SK-N-SH (cell line): Measurements from ENCODE around the gene CDKN2B-AS1. TPM values are rescaled to one million over a fixed set of nuclear protein-coding genes. Genes with fewer than 3 reads are reported as not detected.

Experiments used
- CTCF ChIA-PET: fragments of 300-600, 350-600 bp; formaldehyde crosslinking; extraction: SDS; loops from one replicate; lab custom pipeline; 2021; lab: Yijun Ruan, JAX
- POLR2A ChIA-PET: fragments of 350-600 bp; sonication (Branson Sonifier 250); formaldehyde crosslinking; extraction: SDS; loops from one replicate; lab custom pipeline; 2020; ENCODE audit warnings: antibody characterized with exemption, inconsistent platforms; lab: Yijun Ruan, JAX
- DNase-seq: peaks from one replicate; pipeline ENCODE4 v3.0.0; 2012
- H2AFZ ChIP-seq: fragments of 200-600 bp; sonication (generic); 2 replicates; pipeline ENCODE4 v1.8.1; 2016; ENCODE audit warnings: antibody characterized with exemption, mild to moderate bottlenecking, low read depth
- H3F3A ChIP-seq: fragments of 200-600 bp; sonication (generic); replicated peaks from 2 replicates; pipeline ENCODE3; 2016; ENCODE audit warnings: antibody characterized with exemption, mild to moderate bottlenecking; ENCODE audit not compliant: insufficient read depth
- H3K27ac ChIP-seq, 2 experiments: fragments of 200-500 bp in 1 of 2; fragments of 200-600 bp in 1 of 2; sonication (Bioruptor generic) in 1 of 2; sonication (generic), shearing (Covaris generic) in 1 of 2; 2 replicates each; pipeline versions ENCODE4 v1.5.1 to v1.6.1; 2014 to 2016; ENCODE audit warnings: low read depth in 2 of 2, inconsistent platforms in 1 of 2, low read length in 1 of 2, mild to moderate bottlenecking in 1 of 2, mixed read lengths in 1 of 2
- H3K27me3 ChIP-seq: fragments of 200-600 bp; sonication (generic), shearing (Covaris generic); 2 replicates; pipeline ENCODE4 v1.6.1; 2016; ENCODE audit warnings: mixed run types; ENCODE audit not compliant: insufficient read depth
- H3K36me3 ChIP-seq, 2 experiments: fragments of 200-500 bp in 1 of 2; fragments of 200-600 bp in 1 of 2; sonication (Bioruptor generic) in 1 of 2; sonication (generic) in 1 of 2; replicated peaks in 1 of 2; 2 replicates each; pipeline versions ENCODE3 to v1.5.1; 2014 to 2016; ENCODE audit warnings: low read length in 1 of 2, mild to moderate bottlenecking in 1 of 2; ENCODE audit not compliant: insufficient read depth in 2 of 2, control insufficient read depth in 1 of 2
- H3K4me1 ChIP-seq, 2 experiments: fragments of 200-500 bp in 1 of 2; fragments of 200-600 bp in 1 of 2; sonication (Bioruptor generic) in 1 of 2; sonication (generic), shearing (Covaris generic) in 1 of 2; 2 replicates each; pipeline versions ENCODE4 v1.5.1 to v1.6.1; 2014 to 2016; ENCODE audit warnings: low read depth in 1 of 2, low read length in 1 of 2, mixed run types in 1 of 2; ENCODE audit not compliant: insufficient read depth in 2 of 2, control insufficient read depth in 1 of 2
- H3K4me2 ChIP-seq: fragments of 200-600 bp; sonication (generic), shearing (Covaris generic); 2 replicates; pipeline ENCODE4 v1.6.1; 2017; ENCODE audit warnings: mixed run types
- H3K4me3 ChIP-seq, 2 experiments: fragments of 200-500 bp in 1 of 2; fragments of 200-600 bp in 1 of 2; sonication (Bioruptor generic) in 1 of 2; sonication (generic), shearing (Covaris generic) in 1 of 2; 2 replicates each; pipeline versions ENCODE4 v1.5.1 to v1.8.1; 2014 to 2016; ENCODE audit warnings: low read depth in 2 of 2, inconsistent platforms in 1 of 2, low read length in 1 of 2, mild to moderate bottlenecking in 1 of 2, mixed read lengths in 1 of 2, moderate library complexity in 1 of 2
- H3K79me2 ChIP-seq: fragments of 200-600 bp; sonication (generic); 2 replicates; pipeline ENCODE4 v1.8.1; 2017; ENCODE audit warnings: mild to moderate bottlenecking; ENCODE audit not compliant: insufficient read depth
- H3K9ac ChIP-seq: fragments of 200-600 bp; sonication (generic); 2 replicates; pipeline ENCODE4 v1.6.1; 2017; ENCODE audit warnings: mixed run types
- H3K9me2 ChIP-seq: fragments of 200-600 bp; sonication (generic); 2 replicates; pipeline ENCODE4 v1.6.1; 2017; ENCODE audit warnings: mixed run types
- H3K9me3 ChIP-seq: fragments of 200-600 bp; sonication (generic); 2 replicates; pipeline ENCODE4 v1.6.1; 2017; ENCODE audit warnings: mixed run types, mild to moderate bottlenecking, moderate library complexity
- H4K20me1 ChIP-seq: fragments of 200-600 bp; sonication (generic); 2 replicates; pipeline ENCODE4 v1.6.1; 2017; ENCODE audit warnings: mild to moderate bottlenecking, mixed run types; ENCODE audit not compliant: insufficient read depth
- CHD2 ChIP-seq: fragments of 150-350 bp; IDR thresholded peaks from 2 replicates; pipeline ENCODE4 v1.6.1; 2018; ENCODE audit warnings: low read length; ENCODE audit not compliant: partially characterized antibody
- ELF1 ChIP-seq: IDR thresholded peaks from 2 replicates; pipeline ENCODE4 v1.4.0; 2012
- EZH2phosphoT487 ChIP-seq: fragments of 200-600 bp; sonication (generic); IDR thresholded peaks from 2 replicates; pipeline ENCODE4 v1.6.1; 2017; ENCODE audit warnings: low read depth, mixed run types, mild to moderate bottlenecking, antibody characterized with exemption, moderate library complexity, borderline replicate concordance
- FOSL2 ChIP-seq: IDR thresholded peaks from 2 replicates; pipeline ENCODE4 v1.4.0; 2012; ENCODE audit warnings: low read depth, mild to moderate bottlenecking, moderate library complexity, borderline replicate concordance
- FOXM1 ChIP-seq: IDR thresholded peaks from 2 replicates; pipeline ENCODE4 v1.4.0; 2012; ENCODE audit warnings: low read depth, mild to moderate bottlenecking
- GATA2 ChIP-seq: sonication (generic); formaldehyde crosslinking; IDR thresholded peaks from 2 replicates; pipeline ENCODE4 v1.5.0; 2020; ENCODE audit warnings: mild to moderate bottlenecking, missing genetic modification reagents
- IRF3 ChIP-seq: fragments of 150-350 bp; IDR thresholded peaks from 2 replicates; pipeline ENCODE4 v1.6.1; 2016; ENCODE audit warnings: mild to moderate bottlenecking, low read depth, low read length
- JUND ChIP-seq: IDR thresholded peaks from 2 replicates; pipeline ENCODE4 v1.4.0; 2012
- MAX ChIP-seq: IDR thresholded peaks from 2 replicates; pipeline ENCODE4 v1.4.0; 2012; ENCODE audit warnings: low read depth
- MEF2A ChIP-seq: IDR thresholded peaks from 2 replicates; pipeline ENCODE4 v1.4.0; 2012; ENCODE audit warnings: low read depth, borderline replicate concordance
- MXI1 ChIP-seq: IDR thresholded peaks from 2 replicates; pipeline ENCODE4 v1.6.1; 2012; ENCODE audit warnings: mild to moderate bottlenecking, low read depth, low read length, improper control_type of control experiment
- NFIC ChIP-seq: IDR thresholded peaks from 2 replicates; pipeline ENCODE4 v1.4.0; 2012; ENCODE audit warnings: borderline replicate concordance
- PBX3 ChIP-seq: IDR thresholded peaks from 2 replicates; pipeline ENCODE4; 2012
- POLR2AphosphoS5 ChIP-seq: IDR thresholded peaks from 2 replicates; pipeline ENCODE4 v1.6.1; 2012; ENCODE audit warnings: low read depth, low read length
- RAD21 ChIP-seq: IDR thresholded peaks from 2 replicates; pipeline ENCODE4 v1.6.1; 2012; ENCODE audit warnings: mild to moderate bottlenecking, low read length
- RCOR1 ChIP-seq: fragments of 150-350 bp; IDR thresholded peaks from 2 replicates; pipeline ENCODE4 v1.6.1; 2017; ENCODE audit warnings: antibody characterized with exemption, low read length
- REST ChIP-seq: IDR thresholded peaks from 2 replicates; pipeline ENCODE4 v1.6.1; 2012; ENCODE audit warnings: mild to moderate bottlenecking, low read depth, low read length, moderate library complexity
- SMC3 ChIP-seq: IDR thresholded peaks from 2 replicates; pipeline ENCODE4 v1.6.1; 2012; ENCODE audit warnings: low read depth, low read length, improper control_type of control experiment
- TEAD4 ChIP-seq: IDR thresholded peaks from 2 replicates; pipeline ENCODE4 v1.4.0; 2012; ENCODE audit warnings: mild to moderate bottlenecking, borderline replicate concordance; ENCODE audit not compliant: insufficient read depth
- YY1 ChIP-seq: IDR thresholded peaks from 2 replicates; pipeline ENCODE4 v1.4.0; 2012; ENCODE audit warnings: low read depth, mild to moderate bottlenecking
- WGBS: methylation state at CpG from one replicate; pipeline ENCODE4 v1.1.6; 2017; ENCODE audit warnings: low lambda C conversion rate; 5-methylcytosine and 5-hydroxymethylcytosine counted together
- polyA plus RNA-seq, 3 experiments: library from polyadenylated mRNA; depleted of rRNA; stranded (reverse); fragments of >200 nt; gene quantifications; 2 replicates each; pipeline ENCODE4 v1.2.3, GENCODE V29; 2012
- TF ChIP-seq, protein P1 (sequence below): fragments of 150-350 bp; IDR thresholded peaks from 2 replicates; pipeline ENCODE4 v1.6.1; 2017; ENCODE audit warnings: antibody characterized with exemption, low read length, low read depth, borderline replicate concordance
- TF ChIP-seq, protein P2 (sequence below): IDR thresholded peaks from 2 replicates; pipeline ENCODE4 v1.4.0; 2012; ENCODE audit warnings: low read depth, borderline replicate concordance

Gene CDKN2B-AS1
- polyA plus RNA-seq, 1 of the 3 experiments (the other 2 are of a cell fraction) = 0.25 TPM

DNA sequence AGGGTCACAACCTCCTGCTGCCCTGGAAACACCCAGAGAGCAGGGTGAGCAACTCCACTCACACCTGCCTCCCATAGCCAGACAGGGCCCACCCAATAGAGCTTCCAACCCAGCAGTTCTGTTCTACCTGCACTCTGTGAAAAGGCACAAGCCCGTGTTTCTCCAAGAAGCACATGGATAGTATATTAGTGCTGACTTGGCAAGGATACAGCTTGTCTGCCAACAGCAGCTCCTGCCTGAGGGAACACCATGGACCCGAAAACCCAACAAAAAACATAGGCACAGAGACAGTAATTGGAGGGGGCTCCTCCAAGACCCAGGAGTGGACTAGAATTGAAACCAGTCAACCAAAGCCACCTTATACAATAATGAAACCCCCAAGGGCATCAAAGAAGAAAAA is 49.0 kb upstream of the CDKN2B-AS1 start (continued):
- TF ChIP-seq TEAD4 = no peak
- TF ChIP-seq MAX = no peak
- TF ChIP-seq, protein P1, sequence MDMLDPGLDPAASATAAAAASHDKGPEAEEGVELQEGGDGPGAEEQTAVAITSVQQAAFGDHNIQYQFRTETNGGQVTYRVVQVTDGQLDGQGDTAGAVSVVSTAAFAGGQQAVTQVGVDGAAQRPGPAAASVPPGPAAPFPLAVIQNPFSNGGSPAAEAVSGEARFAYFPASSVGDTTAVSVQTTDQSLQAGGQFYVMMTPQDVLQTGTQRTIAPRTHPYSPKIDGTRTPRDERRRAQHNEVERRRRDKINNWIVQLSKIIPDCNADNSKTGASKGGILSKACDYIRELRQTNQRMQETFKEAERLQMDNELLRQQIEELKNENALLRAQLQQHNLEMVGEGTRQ = no peak
- no peak for TF ChIP-seq MEF2A
- no peak for TF ChIP-seq POLR2AphosphoS5
- no peak for TF ChIP-seq EZH2phosphoT487
- no peak for TF ChIP-seq RAD21

DNA sequence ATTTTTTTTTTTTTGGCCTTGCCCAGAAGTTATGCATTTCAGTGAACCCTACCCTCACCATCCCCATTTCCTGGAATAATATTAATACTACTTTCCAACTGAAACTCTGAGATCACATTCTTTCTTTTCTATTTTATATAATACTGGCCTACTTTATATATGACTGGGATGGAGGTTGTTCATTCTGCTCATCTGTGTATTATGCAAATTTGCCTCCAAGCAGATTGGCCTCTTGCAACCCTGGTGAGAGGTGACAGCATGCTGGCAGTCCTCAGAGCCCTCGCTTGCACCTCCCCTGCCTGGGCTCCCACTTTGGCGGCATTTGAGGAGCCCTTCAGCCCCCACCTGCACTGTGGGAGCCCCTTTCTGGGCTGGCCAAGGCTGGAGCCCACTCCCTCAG is 35.8 kb upstream of the CDKN2B-AS1 start:
- TF ChIP-seq FOSL2 (no peak), TEAD4 (no peak), RAD21 (no peak), PBX3 (no peak), SMC3 (no peak), CHD2 (no peak), MEF2A (no peak), GATA2 (no peak), NFIC (no peak), IRF3 (no peak), RCOR1 (no peak), MXI1 (no peak), JUND (no peak), FOXM1 (no peak), YY1 (no peak), MAX (no peak), ELF1 (no peak), REST (no peak)
- TF ChIP-seq, protein P2, sequence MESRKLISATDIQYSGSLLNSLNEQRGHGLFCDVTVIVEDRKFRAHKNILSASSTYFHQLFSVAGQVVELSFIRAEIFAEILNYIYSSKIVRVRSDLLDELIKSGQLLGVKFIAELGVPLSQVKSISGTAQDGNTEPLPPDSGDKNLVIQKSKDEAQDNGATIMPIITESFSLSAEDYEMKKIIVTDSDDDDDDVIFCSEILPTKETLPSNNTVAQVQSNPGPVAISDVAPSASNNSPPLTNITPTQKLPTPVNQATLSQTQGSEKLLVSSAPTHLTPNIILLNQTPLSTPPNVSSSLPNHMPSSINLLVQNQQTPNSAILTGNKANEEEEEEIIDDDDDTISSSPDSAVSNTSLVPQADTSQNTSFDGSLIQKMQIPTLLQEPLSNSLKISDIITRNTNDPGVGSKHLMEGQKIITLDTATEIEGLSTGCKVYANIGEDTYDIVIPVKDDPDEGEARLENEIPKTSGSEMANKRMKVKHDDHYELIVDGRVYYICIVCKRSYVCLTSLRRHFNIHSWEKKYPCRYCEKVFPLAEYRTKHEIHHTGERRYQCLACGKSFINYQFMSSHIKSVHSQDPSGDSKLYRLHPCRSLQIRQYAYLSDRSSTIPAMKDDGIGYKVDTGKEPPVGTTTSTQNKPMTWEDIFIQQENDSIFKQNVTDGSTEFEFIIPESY = no peak
- Histone ChIP-seq H3K9ac (no peak overlapping the region), H3F3A (peaks cover 2% of the 10 kb centered on the region), H3K27ac (no peak overlapping the region), H3K9me2 (no peaks in the 10 kb centered on the region), H3K4me3 (no peak overlapping the region), H3K27me3 (peaks cover 49% of the 10 kb centered on the region), H4K20me1 (no peaks in the 10 kb centered on the region), H3K9me3 (no peaks in the 10 kb centered on the region), H3K4me1 (no peaks in the 10 kb centered on the region), H3K4me2 (no peak overlapping the region), H3K79me2 (no peaks in the 10 kb centered on the region), H3K36me3 (no peaks in the 10 kb centered on the region), H2AFZ (no peak overlapping the region)
- DNase-seq = no peak
- POLR2A ChIA-PET = no interaction called here
- CTCF ChIA-PET = interaction anchor here (0.9 kb wide), 1 partner anchor 145 kb away, joined by 3 read pairs; no protein-coding TSS in a partner anchor
- 17% methylated on average over 2 of the region's 2 CpGs for WGBS
